ENCODE measurements around the gene PMEPA1.

Gene PMEPA1

GRCh38 chr20:57622201-57622570 lies 87.6 kb downstream of the PMEPA1 start:
- no peak for TF ChIP-seq CTCF (conservative IDR thresholded peaks at IDR 0.05; ENCODE audit: control insufficient read depth, insufficient read depth, low read depth, low read length)
- H3K4me3 ChIP-seq (ENCODE audit: control insufficient read depth, low read depth, low read length) = no peak overlapping the region
- DNase-seq (ENCODE audit: low read depth) = no peak

- no peak for TF ChIP-seq CTCF (conservative IDR thresholded peaks at IDR 0.05; ENCODE audit: control insufficient read depth, insufficient read depth, low read depth, low read length)
- H3K4me3 ChIP-seq (ENCODE audit: control insufficient read depth, low read depth, low read length) = no peak overlapping the region
These were observed 88.2 kb downstream of the PMEPA1 start for GRCh38 chr20:57621421-57622200.

GRCh38 chr20:57620999-57621398 lies 88.8 kb downstream of the PMEPA1 start:
- no peak for DNase-seq (ENCODE audit: low read depth)
- H3K4me3 ChIP-seq (ENCODE audit: control insufficient read depth, low read depth, low read length) = no peak overlapping the region

More at GRCh38 chr20:57621421-57622200, 88.2 kb downstream of the PMEPA1 start:
- DNase-seq (ENCODE audit: low read depth) = no peak

GRCh38 chr20:57620274-57620990 lies 89.4 kb downstream of the PMEPA1 start, which contains the start of gene ZBP1:
Gene ZBP1 (minus strand): TSS chr20:57620426. CDS start chr20:57620295, 131 bp downstream.
- TF ChIP-seq CTCF (conservative IDR thresholded peaks at IDR 0.05; ENCODE audit: control insufficient read depth, insufficient read depth, low read depth, low read length) = no peak
- no peak for DNase-seq (ENCODE audit: low read depth)
- no peak within 1 kb of the TSS for H3K4me3 ChIP-seq (ENCODE audit: control insufficient read depth, low read depth, low read length)

More at GRCh38 chr20:57620999-57621398, 88.8 kb downstream of the PMEPA1 start:
- TF ChIP-seq CTCF (conservative IDR thresholded peaks at IDR 0.05; ENCODE audit: control insufficient read depth, insufficient read depth, low read depth, low read length) = no peak

GRCh38 chr20:57619051-57619831 lies 90.6 kb downstream of the PMEPA1 start:
- no peak for DNase-seq (ENCODE audit: low read depth)
- no peak for TF ChIP-seq CTCF (conservative IDR thresholded peaks at IDR 0.05; ENCODE audit: control insufficient read depth, insufficient read depth, low read depth, low read length)
- no peak overlapping the region for H3K4me3 ChIP-seq (ENCODE audit: control insufficient read depth, low read depth, low read length)

GRCh38 chr20:57618764-57619050 lies 91.1 kb downstream of the PMEPA1 start:
- DNase-seq (ENCODE audit: low read depth) = no peak

More at GRCh38 chr20:57618764-57619050, 91.1 kb downstream of the PMEPA1 start:
- no peak overlapping the region for H3K4me3 ChIP-seq (ENCODE audit: control insufficient read depth, low read depth, low read length)
- TF ChIP-seq CTCF (conservative IDR thresholded peaks at IDR 0.05; ENCODE audit: control insufficient read depth, insufficient read depth, low read depth, low read length) = no peak
